Measurements from ENCODE around the gene ATF2.

DNA sequence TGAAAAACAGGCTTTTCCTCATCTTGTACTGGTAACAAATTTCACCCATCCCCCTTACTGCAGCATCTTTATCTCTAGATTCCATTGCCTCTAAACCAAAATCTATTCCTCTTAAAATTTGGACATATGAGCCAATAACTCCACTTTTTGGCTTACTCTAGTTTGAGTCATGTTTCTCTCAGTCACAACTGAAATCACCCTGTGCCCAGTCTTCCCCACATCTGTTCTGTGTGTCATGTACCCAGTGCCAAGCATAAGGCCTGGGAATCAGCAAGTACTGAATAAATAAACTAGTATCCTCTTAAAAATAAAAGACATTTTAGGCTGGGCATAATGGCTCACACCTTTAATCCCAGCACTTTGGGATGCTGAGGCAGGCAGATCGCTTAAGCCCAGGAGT, 142.1 kb downstream of the ATF2 start:
- TF ChIP-seq, protein P1, sequence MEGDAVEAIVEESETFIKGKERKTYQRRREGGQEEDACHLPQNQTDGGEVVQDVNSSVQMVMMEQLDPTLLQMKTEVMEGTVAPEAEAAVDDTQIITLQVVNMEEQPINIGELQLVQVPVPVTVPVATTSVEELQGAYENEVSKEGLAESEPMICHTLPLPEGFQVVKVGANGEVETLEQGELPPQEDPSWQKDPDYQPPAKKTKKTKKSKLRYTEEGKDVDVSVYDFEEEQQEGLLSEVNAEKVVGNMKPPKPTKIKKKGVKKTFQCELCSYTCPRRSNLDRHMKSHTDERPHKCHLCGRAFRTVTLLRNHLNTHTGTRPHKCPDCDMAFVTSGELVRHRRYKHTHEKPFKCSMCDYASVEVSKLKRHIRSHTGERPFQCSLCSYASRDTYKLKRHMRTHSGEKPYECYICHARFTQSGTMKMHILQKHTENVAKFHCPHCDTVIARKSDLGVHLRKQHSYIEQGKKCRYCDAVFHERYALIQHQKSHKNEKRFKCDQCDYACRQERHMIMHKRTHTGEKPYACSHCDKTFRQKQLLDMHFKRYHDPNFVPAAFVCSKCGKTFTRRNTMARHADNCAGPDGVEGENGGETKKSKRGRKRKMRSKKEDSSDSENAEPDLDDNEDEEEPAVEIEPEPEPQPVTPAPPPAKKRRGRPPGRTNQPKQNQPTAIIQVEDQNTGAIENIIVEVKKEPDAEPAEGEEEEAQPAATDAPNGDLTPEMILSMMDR (conservative IDR thresholded peaks at IDR 0.05; ENCODE audit: low read depth, low read length): no peak
- TF ChIP-seq BHLHE40 (IDR thresholded peaks at IDR 0.05; ENCODE audit: low read depth, low read length): no peak
- no peak for TF ChIP-seq POLR2A (IDR thresholded peaks at IDR 0.05; ENCODE audit: low read depth, low read length)
- no peak for TF ChIP-seq RFX5 (IDR thresholded peaks at IDR 0.05; ENCODE audit: low read depth, low read length)
- TF ChIP-seq CEBPB (IDR thresholded peaks at IDR 0.05; ENCODE audit: low read depth, low read length): no peak
- TF ChIP-seq MXI1 (IDR thresholded peaks at IDR 0.05; ENCODE audit: borderline replicate concordance, low read depth, low read length): no peak
- TF ChIP-seq, protein P2, sequence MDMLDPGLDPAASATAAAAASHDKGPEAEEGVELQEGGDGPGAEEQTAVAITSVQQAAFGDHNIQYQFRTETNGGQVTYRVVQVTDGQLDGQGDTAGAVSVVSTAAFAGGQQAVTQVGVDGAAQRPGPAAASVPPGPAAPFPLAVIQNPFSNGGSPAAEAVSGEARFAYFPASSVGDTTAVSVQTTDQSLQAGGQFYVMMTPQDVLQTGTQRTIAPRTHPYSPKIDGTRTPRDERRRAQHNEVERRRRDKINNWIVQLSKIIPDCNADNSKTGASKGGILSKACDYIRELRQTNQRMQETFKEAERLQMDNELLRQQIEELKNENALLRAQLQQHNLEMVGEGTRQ (IDR thresholded peaks at IDR 0.05; ENCODE audit: low read depth, low read length): no peak
- TF ChIP-seq FOS (IDR thresholded peaks at IDR 0.05; ENCODE audit: low read depth, low read length): no peak
- TF ChIP-seq, protein P3, sequence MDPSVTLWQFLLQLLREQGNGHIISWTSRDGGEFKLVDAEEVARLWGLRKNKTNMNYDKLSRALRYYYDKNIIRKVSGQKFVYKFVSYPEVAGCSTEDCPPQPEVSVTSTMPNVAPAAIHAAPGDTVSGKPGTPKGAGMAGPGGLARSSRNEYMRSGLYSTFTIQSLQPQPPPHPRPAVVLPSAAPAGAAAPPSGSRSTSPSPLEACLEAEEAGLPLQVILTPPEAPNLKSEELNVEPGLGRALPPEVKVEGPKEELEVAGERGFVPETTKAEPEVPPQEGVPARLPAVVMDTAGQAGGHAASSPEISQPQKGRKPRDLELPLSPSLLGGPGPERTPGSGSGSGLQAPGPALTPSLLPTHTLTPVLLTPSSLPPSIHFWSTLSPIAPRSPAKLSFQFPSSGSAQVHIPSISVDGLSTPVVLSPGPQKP (IDR thresholded peaks at IDR 0.05; ENCODE audit: borderline replicate concordance, low read depth, low read length): no peak
- no peak for TF ChIP-seq RCOR1 (IDR thresholded peaks at IDR 0.05; ENCODE audit: insufficient replicate concordance, low read length)
- TF ChIP-seq SMC3 (IDR thresholded peaks at IDR 0.05; ENCODE audit: low read depth, low read length): no peak
- TF ChIP-seq RAD21 (IDR thresholded peaks at IDR 0.05; ENCODE audit: low read length): no peak
- no peak for TF ChIP-seq NFE2L2 (IDR thresholded peaks at IDR 0.05; ENCODE audit: low read depth, low read length)
- TF ChIP-seq CHD1 (IDR thresholded peaks at IDR 0.05; ENCODE audit: low read depth, low read length): no peak

All from IMR-90 (cell line).